Stimulated activated CD4-positive, alpha-beta T cell treated with anti-CD3 and anti-CD28 coated beads, Interleukin-12 subunit alpha, Interleukin-12 subunit beta, amount 100 ng/mL, for 4 hours (primary cell): ENCODE data around the gene GAPT.
"Not testable (repeated sequence)": the region's sequence is repeated elsewhere in the genome, so short reads cannot be mapped to it uniquely, and the experiment has no call there.

ENCODE experiments used
- DNase-seq: peaks from one replicate; pipeline ENCODE4 v3.0.0-alpha.2; 2020

GAPT gene

DNA sequence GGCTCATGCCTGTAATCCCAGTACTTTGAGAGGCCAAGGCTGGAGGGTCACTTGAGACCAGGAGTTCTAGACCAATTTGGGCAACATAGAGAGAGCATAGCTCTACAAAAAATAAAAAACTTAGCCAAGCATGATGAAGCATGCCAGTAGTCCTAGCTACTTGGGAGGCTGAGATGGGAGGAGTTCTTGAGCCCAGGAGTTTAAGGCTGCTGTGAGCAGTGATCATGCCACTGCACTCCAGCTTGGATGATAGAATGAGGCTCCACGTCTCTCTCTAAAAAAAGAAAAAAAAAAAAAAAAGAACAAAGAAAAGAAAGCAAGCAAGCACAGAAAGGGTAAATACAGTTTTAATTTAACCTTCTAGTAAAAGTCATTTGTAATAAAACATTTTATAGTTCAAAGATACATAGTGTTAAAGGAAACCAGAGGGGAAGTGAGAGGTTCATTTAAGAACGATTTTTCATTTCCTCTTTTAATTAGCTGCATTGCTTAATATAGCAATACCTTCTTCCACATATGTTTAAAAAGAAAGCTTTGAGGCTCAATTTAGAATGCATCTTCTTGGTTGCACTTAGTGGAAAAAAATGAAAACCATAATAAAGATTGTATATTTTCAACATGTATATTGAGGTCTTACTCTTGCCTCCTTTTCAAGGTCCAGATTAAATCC lies 14.9 kb downstream of the GAPT start:
- DNase-seq, result no peak

DNA sequence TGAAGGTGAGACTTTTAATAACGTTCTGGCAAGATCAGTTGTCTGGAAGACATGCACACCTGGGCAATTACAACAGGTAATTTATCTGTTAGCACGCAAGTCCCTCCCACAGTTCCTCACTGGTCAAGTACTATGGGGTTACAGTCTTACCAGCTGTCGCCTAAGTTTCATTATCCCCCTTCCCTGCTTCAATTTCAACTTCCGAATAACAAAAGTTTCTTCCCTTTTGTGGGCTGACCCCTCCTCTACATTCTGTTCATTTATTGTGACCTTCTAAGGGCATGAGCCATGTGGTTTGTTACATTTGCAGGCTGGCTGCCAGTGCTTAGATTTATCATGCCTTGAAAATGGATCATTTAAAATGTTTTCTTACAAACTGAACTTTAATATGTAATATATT lies 16.5 kb downstream of the GAPT start:
- no peak for DNase-seq

DNA sequence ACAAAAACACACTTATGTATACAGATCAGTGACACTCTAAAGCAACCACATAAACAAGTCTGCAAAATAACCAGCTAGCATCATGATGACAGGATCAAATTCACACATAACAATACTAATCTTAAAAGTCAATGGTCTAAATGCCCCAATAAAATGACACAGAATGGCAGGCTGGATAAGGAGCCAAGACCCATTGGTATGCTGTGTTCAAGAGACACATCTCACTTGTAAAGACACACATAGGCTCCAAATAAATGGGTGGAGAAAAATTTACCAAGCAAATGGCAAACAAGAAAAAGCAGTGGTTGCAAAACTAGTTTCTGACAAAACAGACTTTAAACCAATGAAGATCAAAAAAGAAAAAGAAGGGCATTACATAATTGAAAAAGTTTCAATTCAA lies 26.0 kb downstream of the GAPT start:
- no peak for DNase-seq

DNA sequence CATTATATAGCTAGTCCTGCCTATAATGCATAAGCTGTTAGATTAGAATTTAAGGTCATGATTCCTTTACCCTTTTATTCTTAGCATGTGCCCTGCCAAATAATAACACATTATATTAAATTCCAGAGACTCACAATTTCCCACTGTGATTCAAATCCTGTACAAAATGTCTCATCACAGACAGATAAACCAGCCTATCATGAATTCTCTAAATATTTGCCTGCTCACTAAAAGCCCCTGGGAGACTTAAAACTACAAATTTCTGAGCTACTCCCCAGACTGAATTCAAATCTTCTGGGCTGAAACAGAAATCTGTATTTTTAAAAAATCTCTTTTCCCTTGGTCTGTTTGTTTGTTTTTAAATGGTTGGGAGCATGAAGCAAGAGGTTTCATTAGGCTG lies 32.7 kb downstream of the GAPT start:
- no peak for DNase-seq

DNA sequence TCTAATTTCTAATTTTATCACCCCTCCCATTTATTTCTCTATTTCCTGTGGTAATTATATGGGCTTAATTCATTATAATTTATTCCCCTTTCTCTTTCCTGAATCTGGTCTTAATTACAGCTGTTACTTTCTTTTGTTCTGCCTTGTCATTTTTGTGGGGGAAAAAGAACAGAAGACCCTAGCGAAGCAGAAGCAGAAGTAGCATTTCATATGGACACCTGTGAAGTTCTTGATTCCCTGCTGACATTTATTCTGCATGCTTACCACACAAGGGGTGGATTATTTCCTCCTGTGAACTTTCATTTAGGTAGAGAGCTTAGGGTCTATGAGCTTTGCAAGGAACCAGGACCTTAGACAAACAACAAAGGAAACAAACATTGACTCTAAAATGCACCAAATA lies 33.3 kb downstream of the GAPT start:
- no peak for DNase-seq

DNA sequence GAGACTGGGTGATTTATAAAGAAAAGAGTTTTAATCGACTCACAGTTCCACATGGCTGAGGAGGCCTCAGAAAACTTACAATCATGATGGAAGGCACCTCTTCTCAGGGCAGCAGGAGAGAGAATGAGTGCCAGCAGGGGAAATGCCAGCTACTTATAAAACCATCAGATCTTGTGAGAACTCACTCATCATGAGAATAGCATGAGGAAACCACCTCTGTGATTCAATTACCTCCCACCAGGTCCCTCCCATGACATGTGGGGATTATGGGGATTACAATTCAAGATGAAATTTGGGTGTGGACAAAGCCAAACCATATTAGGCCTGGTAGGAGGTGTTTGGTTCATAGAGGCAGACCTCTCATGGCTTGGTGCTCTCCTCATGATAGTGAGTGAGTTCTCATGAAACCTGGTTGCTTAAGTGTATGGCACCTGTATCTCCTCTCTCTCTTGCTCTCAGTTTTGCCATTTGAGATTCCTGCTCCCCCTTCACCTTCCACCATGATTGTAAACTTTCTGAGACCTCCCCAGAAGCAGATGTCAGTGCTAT lies 39.8 kb downstream of the GAPT start:
- DNase-seq, result no peak

DNA sequence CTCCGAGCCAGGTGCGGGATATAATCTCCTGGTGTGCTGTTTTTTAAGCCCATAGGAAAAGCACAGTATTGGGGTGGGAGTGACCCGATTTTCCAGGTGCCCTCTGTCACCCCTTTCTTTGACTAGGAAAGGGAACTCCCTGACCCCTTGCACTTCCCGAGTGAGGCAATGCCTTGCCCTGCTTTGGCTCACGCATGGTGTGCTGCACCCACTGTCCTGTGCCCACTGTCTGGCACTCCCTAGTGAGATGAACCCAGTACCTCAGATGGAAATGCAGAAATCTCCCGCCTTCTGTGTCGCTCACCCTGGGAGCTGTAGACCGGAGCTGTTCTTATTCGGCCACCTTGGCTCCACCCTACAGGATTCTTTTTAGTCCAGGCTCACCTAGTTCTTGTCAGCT lies 50.7 kb downstream of the GAPT start:
- DNase-seq, result not testable (repeated sequence)

DNA sequence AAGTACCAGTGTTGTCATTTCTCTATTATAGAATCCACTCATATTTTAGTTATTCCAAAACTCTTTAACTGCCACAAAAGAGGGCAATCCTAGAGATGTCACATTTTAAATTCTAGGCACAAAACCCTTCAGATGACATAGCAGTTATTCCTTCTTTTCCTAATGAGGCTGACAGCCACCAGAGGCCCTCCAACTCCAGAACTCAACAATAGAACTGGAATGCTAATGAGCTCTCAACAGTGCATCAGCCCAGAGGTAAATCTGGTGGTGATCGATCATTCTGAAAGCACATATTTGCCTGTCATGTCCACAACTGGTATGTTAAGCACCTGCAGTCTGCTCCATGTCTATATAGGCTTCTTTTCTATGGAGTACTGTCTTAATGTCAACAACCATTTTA lies 51.5 kb downstream of the GAPT start:
- no peak for DNase-seq

DNA sequence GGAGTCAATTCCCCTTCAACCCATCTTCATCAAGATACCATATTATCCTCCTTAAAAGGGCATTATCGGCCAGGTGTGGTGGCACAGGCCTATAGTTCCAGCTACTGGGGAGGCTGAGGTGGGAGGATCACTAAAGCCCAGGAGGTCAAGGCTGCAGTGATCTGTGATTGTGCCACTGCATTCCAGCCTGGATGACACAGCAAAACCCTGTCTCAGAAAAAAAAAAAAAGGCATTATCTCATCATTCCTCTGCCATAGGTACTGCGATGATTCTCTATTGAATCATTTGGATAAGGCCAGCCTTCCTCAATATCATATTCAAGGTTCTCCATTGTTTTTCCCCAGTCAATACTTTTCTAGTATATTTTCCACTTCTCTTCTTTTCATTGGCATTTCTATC lies 52.5 kb downstream of the GAPT start:
- no peak for DNase-seq

DNA sequence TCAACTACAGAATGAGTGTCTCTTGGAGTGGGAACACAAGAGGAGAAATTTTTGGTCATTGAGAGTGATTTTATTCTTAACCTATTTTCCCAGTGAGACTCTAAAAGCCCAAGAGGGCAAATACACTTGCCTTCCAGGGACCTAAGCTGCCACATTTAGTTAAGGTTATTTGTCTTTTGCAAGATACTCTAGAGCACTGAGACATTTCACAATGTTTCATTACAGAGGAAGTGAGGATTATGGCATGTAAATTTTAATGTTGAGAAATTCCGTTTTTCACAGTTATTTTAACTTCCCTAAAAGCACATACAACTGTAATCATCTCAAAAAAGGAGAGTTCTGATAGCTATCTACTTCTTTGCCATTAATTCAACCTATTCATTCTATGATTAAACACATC lies 53.0 kb downstream of the GAPT start:
- no peak for DNase-seq

DNA sequence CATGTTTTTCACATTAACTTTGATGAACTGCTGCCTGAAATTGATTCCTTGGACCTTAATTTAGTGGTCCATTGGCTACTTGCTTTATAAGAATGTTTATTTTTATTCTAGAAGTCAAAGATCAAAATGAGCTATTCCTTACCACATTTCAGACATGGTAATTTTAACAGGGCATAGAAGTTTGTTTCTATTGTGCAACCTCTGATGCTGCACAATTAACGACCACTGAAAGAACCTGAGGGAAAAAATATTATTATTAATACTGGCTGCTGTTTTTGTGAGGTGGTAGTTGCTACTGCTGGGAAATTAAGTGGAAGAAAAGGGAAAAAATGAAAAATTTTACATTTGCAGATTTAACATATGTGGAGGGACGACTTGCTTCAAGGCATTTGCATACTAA lies 53.7 kb downstream of the GAPT start:
- DNase-seq, result no peak

DNA sequence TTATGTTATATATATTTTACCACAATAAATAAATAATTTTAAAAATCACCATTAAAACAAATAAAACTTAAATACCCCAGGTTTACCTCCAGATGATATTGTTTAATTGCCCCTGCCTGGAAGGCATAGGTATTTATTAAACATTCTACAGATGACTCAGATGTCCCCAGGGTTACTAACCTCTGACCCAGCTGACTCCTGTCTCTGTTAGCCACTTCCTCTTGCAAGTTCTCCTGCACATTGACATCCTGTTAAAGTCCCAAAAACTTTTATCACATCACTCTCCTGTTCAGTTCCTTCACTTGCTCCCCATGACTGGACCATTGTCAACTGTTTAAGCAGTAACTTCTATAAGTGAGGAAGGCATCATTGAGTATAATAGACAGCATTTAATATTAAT lies 54.7 kb downstream of the GAPT start:
- DNase-seq, result no peak
